Activated T-helper 1 cell treated with Interleukin-2 at 50 U/mL for 16 hours (primary cell): Measurements from ENCODE around the gene JPH2.
"Not testable (repeated sequence)": the region's sequence is repeated elsewhere in the genome, so short reads cannot be mapped to it uniquely, and the experiment has no call there.

Experiments used
- DNase-seq: peaks from one replicate; pipeline ENCODE4 v3.0.0-alpha.2; 2020; ENCODE audit warnings: low read depth

Gene JPH2

GRCh38 chr20:44159125-44159524 is 27.9 kb downstream of the JPH2 start:
- no peak for DNase-seq

GRCh38 chr20:44157061-44157460 is 29.9 kb downstream of the JPH2 start:
- no peak for DNase-seq

DNA sequence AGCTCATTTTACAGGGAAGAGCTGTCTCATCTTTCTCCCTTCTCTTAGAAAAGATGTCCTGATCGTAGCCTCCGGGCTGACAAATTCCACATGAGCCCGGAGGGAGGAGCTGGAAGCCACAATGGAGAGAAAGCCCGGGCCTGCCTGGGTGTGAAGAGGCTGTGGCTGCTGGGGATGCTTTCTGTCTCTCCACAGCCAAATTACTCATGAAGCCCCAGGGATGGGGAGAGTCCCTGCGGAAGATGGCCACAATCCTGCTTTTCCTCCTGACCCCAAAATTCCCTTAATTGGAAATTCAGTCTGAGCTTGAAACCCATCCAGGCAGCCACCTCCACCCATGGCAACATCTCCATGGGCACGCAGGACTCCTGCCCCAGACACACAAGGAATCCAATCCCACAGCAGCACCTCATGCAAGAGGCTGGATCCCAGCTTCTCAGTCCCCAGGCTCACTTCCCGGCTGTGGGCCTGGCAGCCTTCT is 32.4 kb downstream of the JPH2 start:
- DNase-seq, result no peak

DNA sequence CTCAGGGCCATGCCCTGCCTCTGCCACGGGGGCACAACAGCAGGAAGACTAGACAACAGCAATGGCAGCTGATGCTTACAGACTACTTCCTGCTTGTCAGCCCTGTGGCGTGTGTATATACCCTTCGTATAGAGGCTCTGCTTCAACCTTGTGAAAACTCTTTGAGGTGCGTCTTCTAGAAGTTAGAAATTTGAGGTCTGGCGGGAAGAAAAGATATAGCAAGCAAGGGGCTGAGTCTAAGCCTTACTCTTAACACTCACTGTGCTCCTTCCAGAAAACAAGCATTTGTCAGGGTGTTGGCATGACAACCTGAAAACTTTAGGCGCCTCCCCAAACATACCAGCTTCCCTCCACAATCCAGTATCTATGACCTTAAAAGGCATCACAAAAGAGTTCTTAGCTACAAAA is 33.3 kb downstream of the JPH2 start:
- DNase-seq, result no peak

DNA sequence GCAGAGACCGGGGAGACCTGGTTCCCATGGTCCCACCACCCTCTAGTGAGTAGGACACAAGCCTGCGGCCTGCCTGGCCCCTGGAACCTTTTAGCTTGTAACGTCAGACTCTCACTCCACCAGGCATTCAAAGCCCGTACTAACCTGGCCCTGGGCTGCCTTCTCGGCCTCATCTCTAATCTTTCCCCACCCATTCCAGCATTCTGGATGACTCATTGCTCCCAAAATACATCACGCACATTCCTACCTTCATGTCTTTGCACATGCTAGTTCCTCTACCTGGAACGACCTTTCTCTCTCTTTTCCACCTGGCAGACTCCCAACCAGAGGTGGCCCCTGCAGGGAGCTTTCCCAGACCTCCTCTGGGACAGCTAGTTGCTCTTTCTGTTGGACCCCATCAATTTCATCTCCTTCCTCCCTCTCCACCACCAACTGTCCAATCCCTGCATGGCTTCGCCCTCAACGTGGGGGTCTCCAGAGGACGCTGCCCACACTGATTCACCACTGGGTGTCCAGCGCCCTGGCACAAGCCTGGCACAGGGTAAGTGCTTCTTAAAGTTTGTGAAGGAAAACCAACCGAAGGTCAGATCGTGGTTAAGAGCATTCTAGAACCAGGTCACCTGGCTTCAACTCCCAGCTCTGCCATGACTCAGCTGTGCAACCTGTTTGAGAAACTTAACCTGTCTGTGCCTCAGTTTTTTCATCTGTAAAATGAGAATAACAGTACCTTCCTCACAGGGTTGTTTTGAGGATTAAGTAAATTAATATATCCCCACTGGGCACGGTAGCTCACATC is 35.2 kb downstream of the JPH2 start:
- DNase-seq, result no peak

GRCh38 chr20:44146272-44146671 is 40.7 kb downstream of the JPH2 start:
- no peak for DNase-seq

DNA sequence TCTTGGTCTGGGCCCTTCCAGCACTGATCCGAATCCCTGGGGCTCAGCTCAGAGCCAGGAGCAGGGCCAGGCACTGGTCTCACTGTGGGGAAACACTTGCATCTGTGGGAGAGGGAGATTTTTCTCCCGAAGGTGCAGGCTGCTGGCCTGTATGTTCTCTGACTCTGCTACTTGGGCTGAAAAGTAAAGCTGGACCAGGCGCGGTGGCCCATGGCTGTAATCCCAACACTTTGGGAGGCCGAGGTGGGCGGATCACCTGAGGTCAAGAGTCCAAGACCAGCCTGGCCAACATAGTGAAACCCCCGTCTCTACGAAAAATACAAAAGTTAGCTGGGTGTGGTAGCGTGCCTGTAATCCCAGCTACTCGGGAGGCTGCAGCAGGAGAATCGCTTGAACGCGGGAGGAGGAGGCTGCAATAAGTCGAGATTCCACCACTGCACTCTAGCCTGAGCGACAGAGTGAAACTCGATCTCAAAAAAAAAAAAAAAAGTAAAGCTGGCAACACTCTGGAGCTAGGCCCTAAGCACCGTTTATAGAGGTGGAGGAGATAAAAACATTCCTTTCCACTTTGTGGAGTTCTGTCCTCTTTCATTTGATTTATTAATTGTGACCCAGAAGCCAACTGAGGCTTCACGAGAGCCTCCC is 41.7 kb downstream of the JPH2 start:
- no peak for DNase-seq

DNA sequence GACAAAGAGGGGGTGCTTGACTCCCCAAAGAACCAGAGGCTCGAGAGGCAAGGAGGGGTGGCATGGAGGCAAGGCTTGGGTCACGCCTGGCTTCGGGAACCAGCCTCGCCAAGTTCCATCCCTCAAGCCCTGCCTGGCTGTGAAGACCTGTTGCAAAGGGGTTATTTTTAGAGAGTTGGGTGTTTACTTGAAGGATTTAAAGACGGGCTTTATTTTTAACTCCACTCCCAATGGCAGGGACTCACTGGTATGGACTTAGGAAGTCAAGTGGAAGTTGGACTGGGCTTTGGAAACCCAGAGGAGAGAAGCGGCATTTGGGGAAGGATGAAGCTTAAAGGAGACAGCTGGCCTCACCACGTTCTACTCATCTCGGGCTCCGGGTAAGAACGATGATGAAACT is 43.1 kb downstream of the JPH2 start:
- DNase-seq, result no peak

DNA sequence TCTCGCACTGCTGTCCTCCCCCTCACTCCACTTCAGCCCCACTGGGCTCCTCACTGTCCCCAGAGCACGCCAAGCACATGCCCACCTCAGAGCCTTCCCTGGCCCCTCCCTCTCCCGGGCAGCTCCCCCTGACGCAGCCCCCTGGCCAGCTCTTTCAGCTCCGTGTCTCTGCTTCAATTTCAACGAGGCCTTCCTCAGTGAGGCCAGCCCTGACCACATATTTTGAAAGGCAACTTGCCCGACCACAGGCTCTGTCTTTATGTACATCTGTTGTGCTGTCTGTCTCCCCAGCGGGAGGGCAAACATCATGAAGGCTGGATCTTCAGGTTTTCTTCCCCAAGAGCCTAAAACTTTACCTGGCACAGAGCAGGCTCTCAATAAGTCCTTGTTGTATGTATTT is 44.6 kb downstream of the JPH2 start:
- DNase-seq, result no peak

DNA sequence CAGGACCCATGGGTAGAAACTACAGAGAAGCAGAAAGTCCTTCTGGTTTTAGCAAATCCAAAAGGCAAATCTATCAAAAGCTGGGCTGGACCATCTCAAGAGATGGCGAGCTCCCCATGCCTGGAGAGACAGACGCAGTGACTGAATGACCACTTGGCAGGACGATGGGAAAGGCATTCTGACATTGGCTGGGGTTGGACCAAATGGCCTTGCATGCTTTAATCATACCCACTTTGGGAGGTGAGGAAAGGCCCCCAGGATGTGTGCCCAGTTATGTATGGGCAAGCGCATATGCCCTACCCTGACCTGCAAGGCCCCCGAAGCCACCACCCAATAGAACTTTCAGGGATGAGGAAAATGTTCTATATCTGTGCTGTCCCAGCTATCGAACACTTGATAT is 45.1 kb downstream of the JPH2 start:
- DNase-seq, result no peak

DNA sequence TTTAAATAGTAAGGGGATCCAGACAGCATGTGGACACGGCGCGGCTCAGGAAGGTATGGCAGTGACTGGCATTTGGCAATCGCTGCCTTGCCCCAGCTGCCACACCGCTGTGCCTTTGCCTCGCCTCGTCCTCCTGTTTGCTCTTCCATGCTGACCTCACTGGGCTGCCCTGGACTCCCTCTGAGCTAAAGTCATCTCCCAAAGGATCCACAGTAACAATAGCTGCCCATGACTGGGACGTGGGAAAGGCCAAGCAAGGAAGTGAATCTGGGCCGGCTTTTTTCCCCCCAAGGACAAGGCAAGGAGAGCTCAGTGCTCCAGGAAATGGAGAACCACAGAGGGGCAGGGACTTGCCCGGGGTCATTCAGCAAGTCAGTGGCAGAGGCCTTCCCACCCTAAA is 48.1 kb downstream of the JPH2 start:
- DNase-seq, result no peak

DNA sequence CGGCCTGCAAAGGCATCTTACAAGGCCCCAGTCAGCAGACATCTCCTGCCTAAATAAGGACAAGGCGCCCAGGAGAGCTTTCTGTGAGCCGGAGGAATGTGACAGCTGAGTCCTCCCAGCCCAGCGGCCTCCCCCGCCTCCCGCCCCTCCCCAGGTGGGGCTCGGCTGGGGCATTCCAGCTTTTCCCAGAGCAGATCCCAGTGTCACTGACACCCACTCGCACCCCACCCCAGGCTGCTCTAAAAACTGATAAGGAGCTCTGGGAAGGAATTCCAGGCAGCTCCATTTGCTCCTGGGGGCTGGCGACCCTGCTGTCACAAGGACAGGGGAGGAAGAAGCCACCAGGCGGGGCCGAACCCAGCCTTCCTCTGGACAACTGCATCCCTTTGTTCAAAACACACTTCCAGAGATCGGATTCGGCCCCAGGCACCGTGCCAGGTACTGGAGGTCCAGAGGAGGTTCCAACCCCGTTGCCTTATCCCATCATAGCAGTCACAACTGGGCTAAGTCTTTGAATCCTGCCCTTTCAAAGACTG is 49.7 kb downstream of the JPH2 start:
- DNase-seq, result no peak

DNA sequence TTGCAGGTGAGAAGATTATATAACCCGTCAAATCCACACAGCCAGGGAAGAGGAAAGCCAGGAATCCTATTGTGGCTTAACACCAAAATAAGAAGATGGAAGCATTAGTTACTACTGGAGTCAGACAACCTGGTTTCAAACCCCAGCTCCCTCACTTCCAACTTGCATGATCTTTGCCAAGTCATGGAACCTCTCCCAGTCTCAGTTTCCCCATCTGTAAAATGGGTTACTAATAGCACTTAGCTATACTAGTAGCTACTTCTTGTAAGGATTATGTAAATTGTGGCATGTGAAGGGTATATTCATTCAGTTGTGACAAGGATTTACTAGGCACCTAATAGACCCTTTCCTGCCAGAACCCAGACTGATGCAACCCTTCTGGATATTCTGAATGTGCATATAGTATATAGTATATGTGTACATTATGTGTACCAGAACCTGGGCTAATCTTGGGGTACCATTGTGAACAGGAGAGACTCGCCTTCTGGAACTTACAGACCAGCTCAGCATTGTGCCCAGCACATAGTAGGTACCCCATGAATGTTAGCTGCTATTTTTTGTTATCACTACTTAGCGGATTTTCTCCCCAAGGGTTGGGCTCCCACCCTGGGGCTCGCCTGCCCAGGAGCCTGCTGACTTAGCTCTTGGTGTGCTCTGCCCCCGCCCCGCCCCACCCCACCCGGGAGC is 50.3 kb downstream of the JPH2 start:
- no peak for DNase-seq

- no peak for DNase-seq
Observed at GRCh38 chr20:44135417-44136204, 51.4 kb downstream of the JPH2 start.

DNA sequence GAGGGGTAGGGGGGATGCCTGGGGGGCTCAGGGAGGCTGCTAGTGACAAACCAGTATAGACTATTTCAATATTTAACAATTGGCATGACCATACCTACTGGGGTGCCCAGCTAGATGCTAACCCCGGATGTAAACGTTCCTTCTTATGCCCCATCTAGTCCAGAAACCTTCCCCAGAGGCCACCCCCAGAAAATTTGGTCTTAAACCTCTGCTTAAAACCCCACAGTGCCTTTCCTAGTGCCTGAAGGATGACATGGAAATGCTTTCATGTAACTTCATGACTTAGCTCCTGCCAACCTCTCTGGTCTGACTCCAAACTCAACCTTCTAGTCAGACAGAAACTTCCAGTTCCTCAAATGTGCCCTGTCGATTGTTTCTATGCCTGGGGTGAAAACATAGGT is 52.0 kb downstream of the JPH2 start:
- DNase-seq, result no peak

DNA sequence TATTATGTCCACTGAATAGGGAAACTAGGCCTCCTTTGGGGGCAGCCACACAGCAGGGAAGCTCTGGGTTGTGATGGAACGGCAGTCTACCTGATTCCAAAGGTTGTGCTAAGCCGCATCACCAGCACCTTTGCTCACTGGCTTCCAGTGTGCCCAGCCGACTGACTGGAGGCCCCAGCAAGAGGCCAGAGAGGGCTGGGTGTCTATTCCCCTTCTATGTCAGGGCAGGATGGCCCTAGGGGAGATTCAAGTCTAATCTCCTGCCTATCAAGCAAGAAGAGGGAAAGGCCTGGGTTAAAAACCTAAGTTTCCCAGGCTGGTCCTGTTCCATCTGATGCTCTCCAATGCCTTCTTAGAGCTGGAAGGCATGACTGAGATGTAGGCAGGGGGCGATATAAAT is 53.6 kb downstream of the JPH2 start:
- no peak for DNase-seq

GRCh38 chr20:44131704-44132103 is 55.3 kb downstream of the JPH2 start:
- DNase-seq, result no peak

- DNase-seq, result no peak
Observed at GRCh38 chr20:44129911-44130718, 56.9 kb downstream of the JPH2 start.

DNA sequence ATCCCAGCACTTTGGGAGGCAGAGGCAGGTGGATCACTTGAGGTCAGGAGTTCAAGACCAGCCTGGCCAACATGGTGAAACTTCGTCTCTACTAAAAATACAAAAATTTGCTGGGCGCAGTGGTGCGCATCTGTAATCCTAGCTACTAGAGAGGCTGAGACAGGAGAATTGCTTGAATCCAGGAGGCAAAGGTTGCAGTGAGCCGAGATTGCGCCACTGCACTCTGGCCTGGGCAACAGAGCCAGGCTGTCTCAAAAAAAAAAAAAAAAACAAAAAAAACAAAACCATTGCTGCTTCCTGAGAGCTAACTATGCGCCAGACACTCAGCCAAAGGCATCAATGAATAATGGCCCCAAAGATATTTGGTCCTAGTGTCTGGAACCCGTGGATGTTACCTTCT is 57.7 kb downstream of the JPH2 start:
- not testable (repeated sequence) for DNase-seq

- no peak for DNase-seq
Observed at GRCh38 chr20:44126445-44126844, 60.5 kb downstream of the JPH2 start.
